Measurements from ENCODE around the gene PDGFB. TPM values are rescaled to one million over a fixed set of nuclear protein-coding genes. Genes with fewer than 3 reads are reported as not detected.

The PDGFB gene
- total RNA-seq, 2 donors from 2014 or later: 7.0 to 15.8 TPM

- Histone ChIP-seq H3K27me3 (no peaks in the 10 kb centered on the region), H3K4me3 (no peak overlapping the region), H3K4me1 (peaks cover 11% of the 10 kb centered on the region), H3K27ac (peak overlapping the region; percentile 6 to 85 (median 74)), H3K9me3 (no peaks in the 10 kb centered on the region), H3K36me3 (replicated peaks in 1 of 2; ENCODE audit: insufficient read depth in 1 of 2, low read depth in 2 of 2) (no peaks in the 10 kb centered on the region)
- 58 to 59% methylated on average over 8 of the region's 8 CpGs for WGBS, 2 donors
- ATAC-seq: peak; percentile 86
- peak in 2 of 4 donors; percentile 48 to 53 for DNase-seq
- peak in 1 of 3 donors; percentile 27 for TF ChIP-seq POLR2A (IDR thresholded peaks at IDR 0.05)
- TF ChIP-seq, protein P1, sequence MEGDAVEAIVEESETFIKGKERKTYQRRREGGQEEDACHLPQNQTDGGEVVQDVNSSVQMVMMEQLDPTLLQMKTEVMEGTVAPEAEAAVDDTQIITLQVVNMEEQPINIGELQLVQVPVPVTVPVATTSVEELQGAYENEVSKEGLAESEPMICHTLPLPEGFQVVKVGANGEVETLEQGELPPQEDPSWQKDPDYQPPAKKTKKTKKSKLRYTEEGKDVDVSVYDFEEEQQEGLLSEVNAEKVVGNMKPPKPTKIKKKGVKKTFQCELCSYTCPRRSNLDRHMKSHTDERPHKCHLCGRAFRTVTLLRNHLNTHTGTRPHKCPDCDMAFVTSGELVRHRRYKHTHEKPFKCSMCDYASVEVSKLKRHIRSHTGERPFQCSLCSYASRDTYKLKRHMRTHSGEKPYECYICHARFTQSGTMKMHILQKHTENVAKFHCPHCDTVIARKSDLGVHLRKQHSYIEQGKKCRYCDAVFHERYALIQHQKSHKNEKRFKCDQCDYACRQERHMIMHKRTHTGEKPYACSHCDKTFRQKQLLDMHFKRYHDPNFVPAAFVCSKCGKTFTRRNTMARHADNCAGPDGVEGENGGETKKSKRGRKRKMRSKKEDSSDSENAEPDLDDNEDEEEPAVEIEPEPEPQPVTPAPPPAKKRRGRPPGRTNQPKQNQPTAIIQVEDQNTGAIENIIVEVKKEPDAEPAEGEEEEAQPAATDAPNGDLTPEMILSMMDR (IDR thresholded peaks at IDR 0.05): no peak
- intact Hi-C loops (cut with DNase I): no loop called here
Measured at GRCh38 chr22:39214383-39215069, 30.3 kb downstream of the PDGFB start.

DNA sequence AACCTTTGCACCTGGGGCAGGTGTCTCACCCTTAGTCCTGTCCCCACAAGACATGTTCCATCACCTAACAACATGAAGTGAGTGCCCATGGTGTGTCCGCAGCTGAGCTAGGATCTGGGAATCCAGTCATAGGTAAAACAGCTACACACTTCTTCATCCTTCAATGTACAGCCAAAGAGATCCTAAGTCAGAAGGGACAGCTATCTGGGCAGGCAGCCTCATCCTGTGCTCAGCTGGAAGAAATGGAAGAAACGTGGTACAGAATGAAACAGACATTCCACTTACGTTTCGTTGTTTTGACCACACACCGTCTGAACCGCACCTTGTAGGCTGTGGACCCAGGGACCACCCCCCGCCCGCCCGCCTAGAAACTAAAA lies 30.8 kb downstream of the PDGFB start:
- Histone ChIP-seq H3K27ac (peak overlapping the region; percentile 6 to 85 (median 74)), H3K27me3 (no peaks in the 10 kb centered on the region), H3K36me3 (replicated peaks in 1 of 2; ENCODE audit: insufficient read depth in 1 of 2, low read depth in 2 of 2) (no peaks in the 10 kb centered on the region), H3K4me3 (no peak overlapping the region), H3K9me3 (no peaks in the 10 kb centered on the region), H3K4me1 (peaks cover 11% of the 10 kb centered on the region)
- WGBS, 2 donors: 73 to 75% methylated on average over 9 of the region's 9 CpGs
- DNase-seq (no peak), ATAC-seq (no peak)
- TF ChIP-seq, protein P1 (IDR thresholded peaks at IDR 0.05): no peak
- no peak for TF ChIP-seq POLR2A (IDR thresholded peaks at IDR 0.05)
- intact Hi-C loops (cut with DNase I): no loop called here

- intact Hi-C loops (cut with DNase I): no loop called here
- 66 to 78% methylated on average over 12 of the region's 12 CpGs for WGBS, 2 donors
Measured at GRCh38 chr22:39212721-39213376, 31.9 kb downstream of the PDGFB start.

DNA sequence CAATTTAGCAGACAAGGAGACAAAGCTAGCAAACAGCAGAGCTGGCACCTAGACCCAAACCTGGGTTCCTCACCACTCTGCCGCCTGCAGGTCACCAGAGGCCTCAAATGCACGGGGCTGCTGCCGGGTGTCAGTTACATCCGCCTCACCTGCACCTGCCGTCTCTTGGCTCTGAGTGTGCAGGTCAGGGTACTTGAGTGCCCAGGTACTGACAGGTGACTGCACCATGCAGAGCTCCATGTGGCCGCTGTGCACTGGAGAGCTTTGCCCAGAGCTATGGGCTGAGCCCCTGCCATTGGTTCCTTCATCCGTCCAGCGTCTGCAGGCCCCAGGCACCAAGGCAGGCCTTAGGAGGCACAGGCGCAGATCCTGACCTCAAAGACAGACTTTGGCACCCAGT lies 35.0 kb downstream of the PDGFB start:
- WGBS, 2 donors: 83% methylated on average over 9 of the region's 9 CpGs; no CpG with 5 or more reads in 1 of the 2 donors
- Histone ChIP-seq H3K36me3 (replicated peaks in 1 of 2; ENCODE audit: insufficient read depth in 1 of 2, low read depth in 2 of 2) (no peaks in the 10 kb centered on the region), H3K4me3 (no peak overlapping the region), H3K27ac (no peak overlapping the region), H3K9me3 (no peaks in the 10 kb centered on the region), H3K4me1 (peaks cover 38% of the 10 kb centered on the region), H3K27me3 (no peaks in the 10 kb centered on the region)
- no peak for TF ChIP-seq POLR2A (IDR thresholded peaks at IDR 0.05)
- TF ChIP-seq, protein P1 (IDR thresholded peaks at IDR 0.05): peak in 2 of 7 experiments; percentile 7 to 10
- no peak for ATAC-seq
- peak in 2 of 4 donors; percentile 40 to 42 for DNase-seq
- intact Hi-C loops (cut with DNase I): no loop called here

More at GRCh38 chr22:39212721-39213376, 31.9 kb downstream of the PDGFB start:
- DNase-seq (no peak), ATAC-seq (no peak)
- Histone ChIP-seq H3K9me3 (no peaks in the 10 kb centered on the region), H3K4me3 (no peak overlapping the region), H3K36me3 (replicated peaks in 1 of 2; ENCODE audit: insufficient read depth in 1 of 2, low read depth in 2 of 2) (no peaks in the 10 kb centered on the region), H3K27ac (peak overlapping the region in 1 of 4 donors; percentile 85), H3K27me3 (no peaks in the 10 kb centered on the region), H3K4me1 (peaks cover 18% of the 10 kb centered on the region)
- TF ChIP-seq, protein P1 (IDR thresholded peaks at IDR 0.05): no peak
- TF ChIP-seq POLR2A (IDR thresholded peaks at IDR 0.05): no peak

Measured in body of pancreas (tissue), 4 donors.